Activated CD4-positive, alpha-beta memory T cell treated with anti-CD3 and anti-CD28 coated beads for 36 hours (primary cell): Measurements from ENCODE around the gene FN3K. TPM values are rescaled to one million over a fixed set of nuclear protein-coding genes. Genes with fewer than 3 reads are reported as not detected.
A peak's percentile ranks its signal among the peaks of the same experiment; 100 is the strongest.

Source experiments
- CTCF ChIA-PET: fragments of 350-600 bp; sonication (Branson Sonifier 250); formaldehyde crosslinking; loops from one replicate; lab custom pipeline; 2021; ENCODE audit warnings: antibody characterized with exemption, inconsistent platforms; lab: Charles Lee
- POLR2A ChIA-PET: fragments of 350-600 bp; sonication (Branson Sonifier 250); formaldehyde crosslinking; loops from one replicate; lab custom pipeline; 2021; ENCODE audit warnings: antibody characterized with exemption; lab: Charles Lee
- DNase-seq: peaks from one replicate; pipeline ENCODE4 v3.0.0-alpha.2; 2020
- H3K27ac Mint-ChIP-seq: one replicate; pipeline ENCODE4 v1.8.0; 2021; ENCODE audit warnings: mixed read lengths
- H3K27me3 Mint-ChIP-seq: one replicate; pipeline ENCODE4 v1.8.0; 2021; ENCODE audit warnings: mixed read lengths
- H3K36me3 Mint-ChIP-seq: one replicate; pipeline ENCODE4 v1.8.0; 2021; ENCODE audit warnings: mixed read lengths
- H3K4me1 Mint-ChIP-seq: one replicate; pipeline ENCODE4 v1.8.0; 2021; ENCODE audit warnings: low read depth, mixed read lengths
- H3K4me3 Mint-ChIP-seq: one replicate; pipeline ENCODE4 v1.8.0; 2021; ENCODE audit warnings: mild to moderate bottlenecking, mixed read lengths
- H3K9me3 Mint-ChIP-seq: one replicate; pipeline ENCODE4 v1.8.0; 2021; ENCODE audit warnings: mixed read lengths
- intact Hi-C: fragments of 100-400 bp; cut with micrococcal nuclease; formaldehyde crosslinking; loops from one replicate; pipeline ENCODE4 v1.15.1; 2023
- total RNA-seq, 2 experiments: library from RNA; stranded (reverse); gene quantifications; one replicate each; pipeline ENCODE4 v1.2.3, GENCODE V29; 2021

The FN3K gene
- total RNA-seq, 2 experiments from 2014 or later, result 1.6 to 2.3 TPM

GRCh38 chr17:82709024-82709675 is 26.3 kb upstream of the FN3K start:
- H3K27ac Mint-ChIP-seq, result no peak overlapping the region
- POLR2A ChIA-PET, result no interaction called here
- no peak overlapping the region for H3K4me3 Mint-ChIP-seq

GRCh38 chr17:82709676-82710498 is 25.5 kb upstream of the FN3K start:
- H3K4me1 Mint-ChIP-seq, result no peaks in the 10 kb centered on the region
- DNase-seq, result no peak
- no peaks in the 10 kb centered on the region for H3K36me3 Mint-ChIP-seq
- CTCF ChIA-PET, result no interaction called here
- intact Hi-C loops, result no loop called here
- H3K27ac Mint-ChIP-seq, result no peak overlapping the region
- no peaks in the 10 kb centered on the region for H3K27me3 Mint-ChIP-seq
- H3K4me3 Mint-ChIP-seq, result no peak overlapping the region
- POLR2A ChIA-PET, result no interaction called here
- no peaks in the 10 kb centered on the region for H3K9me3 Mint-ChIP-seq

More at GRCh38 chr17:82709024-82709675, 26.3 kb upstream of the FN3K start:
- no peaks in the 10 kb centered on the region for H3K36me3 Mint-ChIP-seq
- H3K27me3 Mint-ChIP-seq, result no peaks in the 10 kb centered on the region
- no peaks in the 10 kb centered on the region for H3K4me1 Mint-ChIP-seq
- intact Hi-C loops, result no loop called here
- CTCF ChIA-PET, result no interaction called here
- H3K9me3 Mint-ChIP-seq, result no peaks in the 10 kb centered on the region
- DNase-seq, result no peak

- H3K4me1 Mint-ChIP-seq, result peaks cover under 1% of the 10 kb centered on the region
- H3K27ac Mint-ChIP-seq, result no peak overlapping the region
- H3K36me3 Mint-ChIP-seq, result no peaks in the 10 kb centered on the region
- ChIA-PET POLR2A (no interaction called here), CTCF (no interaction called here)
- no peak for DNase-seq
- no peak overlapping the region for H3K4me3 Mint-ChIP-seq
- H3K27me3 Mint-ChIP-seq, result no peaks in the 10 kb centered on the region
- no peaks in the 10 kb centered on the region for H3K9me3 Mint-ChIP-seq
- intact Hi-C loops, result no loop called here
Measured at GRCh38 chr17:82710499-82711232, 24.7 kb upstream of the FN3K start.

GRCh38 chr17:82713071-82713723 is 22.2 kb upstream of the FN3K start:
- ChIA-PET POLR2A (no interaction called here), CTCF (no interaction called here)
- peaks cover 16% of the 10 kb centered on the region for H3K4me1 Mint-ChIP-seq
- no peaks in the 10 kb centered on the region for H3K9me3 Mint-ChIP-seq
- no peaks in the 10 kb centered on the region for H3K27me3 Mint-ChIP-seq
- no peak overlapping the region for H3K4me3 Mint-ChIP-seq
- no peak overlapping the region for H3K27ac Mint-ChIP-seq
- intact Hi-C loops, result no loop called here
- DNase-seq, result no peak
- peaks cover 4% of the 10 kb centered on the region for H3K36me3 Mint-ChIP-seq

GRCh38 chr17:82716203-82717010 is 19.0 kb upstream of the FN3K start, which contains the start of gene FN3KRP:
Gene FN3KRP (plus strand): TSS chr17:82716706. CDS start chr17:82716756, 50 bp downstream.
- Mint-ChIP-seq H3K27me3 (no peaks in the 10 kb centered on the region), H3K27ac (peak within 1 kb of the TSS; percentile 82), H3K36me3 (peaks cover 8% of the 10 kb centered on the region), H3K9me3 (no peaks in the 10 kb centered on the region), H3K4me3 (peak within 1 kb of the TSS; percentile 90), H3K4me1 (peaks cover 19% of the 10 kb centered on the region)
- POLR2A ChIA-PET, result interaction anchor here (1.1 to 1.4 kb wide), 2 partner anchors 13 to 148 kb away, joined by 3 read pairs; no protein-coding TSS in a partner anchor
- peak; percentile 93 for DNase-seq
- intact Hi-C loops, result loop anchor here (1.0 to 2.0 kb wide), 2 partner anchors 18 to 34 kb away; partner anchors contain the start of gene RAB40B
- CTCF ChIA-PET, result interaction anchor here (1.4 kb wide), 1 partner anchor 48 kb away, joined by 3 read pairs; no protein-coding TSS in a partner anchor

GRCh38 chr17:82718986-82719685 is 16.3 kb upstream of the FN3K start:
- CTCF ChIA-PET, result no interaction called here
- Mint-ChIP-seq H3K36me3 (peaks cover 21% of the 10 kb centered on the region), H3K4me1 (peaks cover 19% of the 10 kb centered on the region), H3K4me3 (peak overlapping the region; percentile 10), H3K27me3 (no peaks in the 10 kb centered on the region), H3K27ac (no peak overlapping the region), H3K9me3 (no peaks in the 10 kb centered on the region)
- POLR2A ChIA-PET, result no interaction called here
- intact Hi-C loops, result no loop called here
- no peak for DNase-seq

- H3K27me3 Mint-ChIP-seq, result no peaks in the 10 kb centered on the region
- CTCF ChIA-PET, result no interaction called here
- no peaks in the 10 kb centered on the region for H3K9me3 Mint-ChIP-seq
- intact Hi-C loops, result no loop called here
- peaks cover 19% of the 10 kb centered on the region for H3K4me1 Mint-ChIP-seq
- no peak for DNase-seq
- POLR2A ChIA-PET, result no interaction called here
- H3K36me3 Mint-ChIP-seq, result peaks cover 22% of the 10 kb centered on the region
- H3K4me3 Mint-ChIP-seq, result no peak overlapping the region
- no peak overlapping the region for H3K27ac Mint-ChIP-seq
Measured at GRCh38 chr17:82720204-82720603, 15.2 kb upstream of the FN3K start.

- Mint-ChIP-seq H3K27me3 (no peaks in the 10 kb centered on the region), H3K4me3 (no peak overlapping the region), H3K27ac (no peak overlapping the region), H3K36me3 (peaks cover 26% of the 10 kb centered on the region), H3K9me3 (no peaks in the 10 kb centered on the region), H3K4me1 (peaks cover 10% of the 10 kb centered on the region)
- no peak for DNase-seq
- ChIA-PET CTCF (no interaction called here), POLR2A (no interaction called here)
- intact Hi-C loops, result no loop called here
Measured at GRCh38 chr17:82722341-82723013, 12.9 kb upstream of the FN3K start.

- no peak for DNase-seq
- CTCF ChIA-PET, result no interaction called here
- H3K36me3 Mint-ChIP-seq, result peaks cover 26% of the 10 kb centered on the region
- H3K9me3 Mint-ChIP-seq, result no peaks in the 10 kb centered on the region
- no peak overlapping the region for H3K4me3 Mint-ChIP-seq
- no peak overlapping the region for H3K27ac Mint-ChIP-seq
- intact Hi-C loops, result no loop called here
- no peaks in the 10 kb centered on the region for H3K27me3 Mint-ChIP-seq
- peaks cover 4% of the 10 kb centered on the region for H3K4me1 Mint-ChIP-seq
- POLR2A ChIA-PET, result no interaction called here
Measured at GRCh38 chr17:82723169-82723807, 12.1 kb upstream of the FN3K start.

GRCh38 chr17:82726427-82726826 is 9.0 kb upstream of the FN3K start:
- intact Hi-C loops, result no loop called here
- no peak overlapping the region for H3K27ac Mint-ChIP-seq
- no peaks in the 10 kb centered on the region for H3K27me3 Mint-ChIP-seq
- H3K4me3 Mint-ChIP-seq, result no peak overlapping the region
- H3K36me3 Mint-ChIP-seq, result peaks cover 28% of the 10 kb centered on the region
- ChIA-PET POLR2A (no interaction called here), CTCF (no interaction called here)
- no peaks in the 10 kb centered on the region for H3K9me3 Mint-ChIP-seq
- no peak for DNase-seq
- H3K4me1 Mint-ChIP-seq, result no peaks in the 10 kb centered on the region
